Motor neuron (in vitro differentiated cells): Measurements from ENCODE around the gene TCOF1. TPM values are rescaled to one million over a fixed set of nuclear protein-coding genes. Genes with fewer than 3 reads are reported as not detected.

Source experiments
- ATAC-seq, 8 experiments: fragments of 200-7000 bp; cut with Tn5 transposase; replicated peaks in 6 of 8; 2 replicates each; pipeline ENCODE4 v1.8.0; 2021; ENCODE audit warnings: mild to moderate bottlenecking in 8 of 8, moderate library complexity in 8 of 8
- H3K27ac ChIP-seq, 2 donors: fragments of 250-450 bp; sonication (Bioruptor Pico); 2 replicates each; pipeline ENCODE4 v1.9.0; 2021; ENCODE audit warnings: antibody characterized with exemption in 2 of 2, mild to moderate bottlenecking in 2 of 2, moderate library complexity in 1 of 2
- H3K4me1 ChIP-seq, 2 donors: fragments of 250-450 bp; sonication (Bioruptor Pico); replicated peaks in 1 of 2; 2 replicates each; pipeline ENCODE4 v1.6.1; 2021; ENCODE audit warnings: antibody characterized with exemption in 2 of 2, mild to moderate bottlenecking in 2 of 2, moderate library complexity in 1 of 2
- H3K4me3 ChIP-seq, 5 donors: fragments of 250-450 bp; sonication (Bioruptor Pico); 2 replicates each; pipeline ENCODE4 v1.9.0; 2021; ENCODE audit warnings: antibody characterized with exemption in 5 of 5, mild to moderate bottlenecking in 5 of 5, moderate library complexity in 4 of 5
- WGBS, 10 experiments: fragments of 450-650 bp; shearing (Covaris generic); methylation state at CpG; one replicate each; pipeline ENCODE4 v1.0.0; 2022; 5-methylcytosine and 5-hydroxymethylcytosine counted together
- in situ Hi-C, 9 experiments: fragments of 400-800 bp; cut with MboI; loops; one replicate each; pipeline ENCODE4 v1.15.0; 2021; ENCODE audit warnings: low sequenced_read_pairs in 9 of 9, low pct_unique_long_range_greater_than_20kb in 2 of 9; ENCODE audit not compliant: unreplicated experiment in 9 of 9
- total RNA-seq, 8 experiments: library from RNA; unstranded; fragments of 300-600 nt; gene quantifications; 2 replicates each; pipeline versions ENCODE4 v1.2.3 to v1.2.4, GENCODE V29; 2022

Gene TCOF1
- total RNA-seq, 8 experiments from 2014 or later = 10.9 to 51.4 (median 17.9) TPM

DNA sequence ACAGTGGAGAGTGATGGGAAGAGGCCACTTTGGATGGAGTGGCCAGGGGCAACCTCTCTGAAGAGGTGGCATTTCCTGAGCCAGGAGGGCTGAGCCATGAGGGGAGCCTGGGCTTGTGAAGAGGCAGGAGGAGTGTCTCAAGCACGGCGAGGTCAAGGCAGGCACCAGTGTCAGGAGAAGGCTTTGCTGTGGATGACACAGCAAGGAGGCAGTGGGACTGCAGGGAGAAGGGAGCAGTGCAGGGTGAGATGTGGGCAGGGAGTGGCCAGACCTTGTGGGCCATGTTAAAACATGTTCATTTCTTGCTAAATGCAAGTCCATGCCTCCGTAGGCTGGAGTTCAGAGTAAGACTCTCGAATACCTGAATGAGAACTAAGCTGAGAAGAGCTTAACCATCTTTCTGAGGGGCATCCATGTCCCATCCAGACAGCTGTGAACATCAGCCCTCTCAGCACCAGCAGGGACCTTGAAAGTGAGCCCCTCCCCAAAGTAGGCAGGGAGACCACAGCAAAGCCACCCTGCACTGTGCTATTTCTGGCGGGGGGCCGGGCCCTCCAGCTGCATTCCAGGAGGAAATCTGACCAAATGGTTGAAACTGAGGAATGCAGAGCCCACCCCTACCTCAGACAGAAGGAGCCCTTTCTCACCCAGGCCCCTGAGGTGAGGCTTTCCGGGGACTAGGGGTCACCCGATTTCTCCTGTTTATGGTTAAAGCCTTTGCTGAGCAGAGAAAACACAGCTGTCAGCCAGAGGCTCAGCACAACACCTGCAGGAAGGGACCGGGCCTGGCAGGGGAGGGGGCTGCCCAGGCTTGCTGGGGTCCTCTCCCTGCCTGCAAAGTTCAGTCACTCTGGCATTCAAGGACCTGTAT lies 38.6 kb upstream of the TCOF1 start:
- WGBS, 10 experiments = 50 to 100% (median 67%) methylated on average over 1 to 8 of the region's 9 CpGs; no CpG with 5 or more reads in 3 of the 10 experiments
- in situ Hi-C loops = no loop called here
- H3K27ac ChIP-seq = no peak overlapping the region
- H3K4me1 ChIP-seq = peaks cover 18 to 24% of the 10 kb centered on the region in 2 donors
- H3K4me3 ChIP-seq = no peak overlapping the region
- ATAC-seq = peak in 1 of 8 experiments; percentile 35

GRCh38 chr5:150319484-150319790 lies 38.1 kb upstream of the TCOF1 start:
- H3K4me1 ChIP-seq = peaks cover 18 to 24% of the 10 kb centered on the region in 2 donors
- H3K27ac ChIP-seq = no peak overlapping the region
- ATAC-seq = no peak
- H3K4me3 ChIP-seq = no peak overlapping the region
- WGBS, 10 experiments = 75 to 100% (median 94%) methylated on average over 1 to 6 of the region's 6 CpGs
- in situ Hi-C loops = no loop called here

- no peak overlapping the region for H3K27ac ChIP-seq
- 0 to 100% (median 64%) methylated on average over 1 to 2 of the region's 2 CpGs for WGBS, 10 experiments
- in situ Hi-C loops = no loop called here
- peak; percentile 73 to 90 (median 77) for ATAC-seq
- H3K4me3 ChIP-seq = no peak overlapping the region
- H3K4me1 ChIP-seq = peaks cover 18 to 24% of the 10 kb centered on the region in 2 donors
Measured at GRCh38 chr5:150320044-150320613, 37.4 kb upstream of the TCOF1 start.

DNA sequence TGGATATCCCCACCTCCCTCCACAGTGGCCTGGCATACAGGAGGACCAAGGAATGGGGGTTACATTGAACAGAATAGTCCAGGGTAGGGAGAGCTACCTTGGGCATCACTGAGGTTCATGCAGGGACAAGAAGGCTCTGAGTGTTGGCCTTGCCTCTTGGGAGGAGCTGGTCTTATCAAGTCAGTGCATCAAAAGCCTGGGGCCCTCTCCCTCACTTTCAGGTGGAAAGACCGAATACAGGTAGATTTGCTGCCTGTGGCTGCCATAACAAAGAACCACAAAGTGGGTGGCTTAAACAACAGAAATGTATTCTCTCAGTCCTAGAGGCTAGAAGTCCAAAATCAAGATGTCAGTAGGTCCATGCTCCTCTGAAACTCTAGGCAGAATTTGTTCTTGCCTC lies 36.3 kb upstream of the TCOF1 start:
- in situ Hi-C loops = no loop called here
- Histone ChIP-seq H3K27ac (no peak overlapping the region), H3K4me3 (no peak overlapping the region), H3K4me1 (peaks cover 18 to 24% of the 10 kb centered on the region in 2 donors)
- 100% methylated on average over 1 of the region's 1 CpG; no CpG with 5 or more reads in 6 of the 10 experiments for WGBS, 10 experiments
- no peak for ATAC-seq

DNA sequence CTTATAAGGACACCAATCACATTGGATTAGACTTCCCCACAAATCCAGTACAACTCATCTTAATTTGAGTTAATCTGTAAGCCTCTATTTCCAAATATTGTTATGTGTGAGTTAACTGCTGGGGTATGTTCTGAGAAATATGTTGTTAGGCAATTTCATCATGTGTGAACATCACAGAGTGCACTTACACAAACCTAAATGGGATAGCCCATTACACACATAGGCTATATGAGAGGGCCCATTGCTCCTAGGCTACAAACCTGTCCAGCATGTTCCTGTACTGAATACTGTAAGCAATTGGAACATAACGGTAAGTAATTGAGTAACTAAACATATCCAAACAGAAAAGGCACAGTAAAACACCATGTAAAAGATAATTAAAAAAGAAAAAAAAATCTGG lies 35.7 kb upstream of the TCOF1 start:
- Histone ChIP-seq H3K27ac (no peak overlapping the region), H3K4me3 (no peak overlapping the region), H3K4me1 (peaks cover 18 to 24% of the 10 kb centered on the region in 2 donors)
- in situ Hi-C loops = no loop called here
- WGBS, 10 experiments = 50 to 100% (median 100%) methylated on average over 1 of the region's 1 CpG; no CpG with 5 or more reads in 3 of the 10 experiments
- ATAC-seq = no peak

DNA sequence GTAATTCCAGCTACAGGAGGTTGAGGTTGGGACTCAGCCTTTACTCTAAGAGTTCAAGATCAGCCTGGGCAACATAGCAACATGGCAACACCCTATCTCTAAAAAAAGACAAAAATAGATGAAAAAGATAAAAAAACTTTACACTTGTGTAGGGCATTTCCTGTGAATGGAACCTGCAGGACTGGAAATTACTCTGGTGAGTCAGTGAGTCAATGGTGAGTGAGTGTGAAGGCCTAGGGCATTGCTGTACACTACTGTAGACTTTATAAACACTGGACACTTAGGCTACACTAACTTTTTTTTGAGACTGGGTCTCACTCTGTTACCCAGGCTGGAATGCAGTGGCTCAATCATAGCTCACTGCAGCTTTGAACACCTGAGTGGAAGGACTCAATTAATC lies 35.3 kb upstream of the TCOF1 start:
- ATAC-seq = no peak
- no peak overlapping the region for H3K27ac ChIP-seq
- peaks cover 15 to 20% of the 10 kb centered on the region in 2 donors for H3K4me1 ChIP-seq
- H3K4me3 ChIP-seq = no peak overlapping the region
- in situ Hi-C loops = no loop called here

DNA sequence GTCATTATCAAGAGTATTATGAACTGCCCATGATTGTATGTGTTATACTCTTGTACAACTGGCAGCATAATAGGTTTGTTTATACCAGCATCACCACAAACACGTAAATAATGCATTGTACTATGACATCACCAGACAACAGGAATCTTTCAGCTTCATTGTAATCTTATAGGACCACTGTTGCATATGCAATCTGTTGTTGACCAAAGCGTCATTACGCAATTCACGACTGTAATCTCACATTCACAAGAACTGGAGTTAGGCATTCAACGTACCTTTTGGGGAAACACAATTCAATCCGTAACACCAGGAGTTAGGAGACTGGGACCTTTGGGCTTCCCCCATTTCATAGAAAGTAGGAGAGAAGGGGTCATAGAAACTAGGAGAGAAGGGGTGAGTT lies 34.4 kb upstream of the TCOF1 start:
- 76 to 93% (median 82%) methylated on average over 2 to 4 of the region's 6 CpGs; no CpG with 5 or more reads in 4 of the 10 experiments for WGBS, 10 experiments
- Histone ChIP-seq H3K4me1 (peaks cover 11 to 15% of the 10 kb centered on the region in 2 donors), H3K4me3 (no peak overlapping the region), H3K27ac (no peak overlapping the region)
- in situ Hi-C loops = no loop called here
- ATAC-seq = no peak

- ATAC-seq = no peak
- H3K4me1 ChIP-seq = peaks cover 9 to 14% of the 10 kb centered on the region in 2 donors
- H3K4me3 ChIP-seq = no peak overlapping the region
- no peak overlapping the region for H3K27ac ChIP-seq
- WGBS, 10 experiments = 50 to 100% (median 70%) methylated on average over 1 to 6 of the region's 8 CpGs; no CpG with 5 or more reads in 3 of the 10 experiments
- in situ Hi-C loops = no loop called here
Measured at GRCh38 chr5:150323819-150324218, 33.7 kb upstream of the TCOF1 start.

DNA sequence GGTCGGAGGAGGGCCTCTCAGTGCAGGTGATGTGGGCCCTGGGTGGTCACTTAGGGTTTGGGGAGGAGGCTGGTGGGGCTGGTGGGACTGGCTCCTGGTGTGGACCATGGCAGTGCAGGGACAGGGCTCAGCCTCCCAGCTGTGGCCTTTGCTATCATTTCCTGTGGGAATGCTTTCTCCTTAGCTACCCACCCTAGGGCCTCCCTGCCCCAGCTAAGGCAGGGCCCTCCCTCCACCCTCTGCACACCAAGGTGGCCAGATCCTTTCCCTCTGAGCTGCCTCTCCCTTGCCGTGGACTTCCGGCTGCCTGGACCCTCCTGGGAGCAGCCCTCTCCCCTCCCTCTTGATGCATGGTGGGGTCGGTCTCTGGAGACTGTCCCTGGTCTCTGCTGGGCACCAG lies 32.1 kb upstream of the TCOF1 start:
- Histone ChIP-seq H3K4me3 (no peak overlapping the region), H3K27ac (no peak overlapping the region), H3K4me1 (peaks cover 10 to 15% of the 10 kb centered on the region in 2 donors)
- in situ Hi-C loops = loop anchor here in 1 of 9 experiments (25.0 kb wide), 1 partner anchor 163 kb away; the partner anchor contains the start of genes CDX1 and PDGFRB
- ATAC-seq = no peak
- WGBS, 10 experiments = 40 to 67% methylated on average over 1 of the region's 4 CpGs; no CpG with 5 or more reads in 8 of the 10 experiments

GRCh38 chr5:150326707-150327106 lies 30.8 kb upstream of the TCOF1 start:
- H3K4me3 ChIP-seq = no peak overlapping the region
- peaks cover 10 to 19% of the 10 kb centered on the region in 2 donors for H3K4me1 ChIP-seq
- H3K27ac ChIP-seq = no peak overlapping the region
- WGBS, 10 experiments = 0 to 57% (median 45%) methylated on average over 1 to 2 of the region's 2 CpGs; no CpG with 5 or more reads in 2 of the 10 experiments
- no peak for ATAC-seq
- in situ Hi-C loops = loop anchor here in 1 of 9 experiments (25.0 kb wide), 1 partner anchor 164 kb away; the partner anchor contains the start of genes CDX1 and PDGFRB

DNA sequence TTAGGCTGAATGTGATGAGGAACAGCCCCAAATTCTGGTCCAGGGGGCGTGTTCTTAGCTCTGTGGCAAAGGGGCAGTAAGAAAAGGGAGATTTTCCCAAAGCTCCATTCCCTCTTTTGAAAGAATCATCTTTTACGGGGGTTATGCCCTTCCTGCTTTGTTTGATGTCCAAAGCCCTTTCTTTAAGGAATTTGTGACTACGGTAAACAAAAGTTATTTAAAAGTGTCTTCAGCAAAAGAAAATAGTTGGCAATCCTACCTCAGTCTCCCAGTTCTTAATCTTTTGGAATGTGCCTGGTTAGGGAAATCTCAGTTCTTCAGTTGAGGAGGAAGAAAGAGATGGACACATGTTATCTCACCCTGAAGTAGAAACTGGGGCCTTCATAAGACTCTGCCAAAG lies 30.4 kb upstream of the TCOF1 start:
- Histone ChIP-seq H3K27ac (no peak overlapping the region), H3K4me3 (no peak overlapping the region), H3K4me1 (peaks cover 10 to 19% of the 10 kb centered on the region in 2 donors)
- 19 to 62% (median 54%) methylated on average over 1 to 3 of the region's 3 CpGs; no CpG with 5 or more reads in 1 of the 10 experiments for WGBS, 10 experiments
- no peak for ATAC-seq
- in situ Hi-C loops = loop anchor here in 1 of 9 experiments (25.0 kb wide), 1 partner anchor 165 kb away; the partner anchor contains the start of genes CDX1 and PDGFRB

GRCh38 chr5:150328515-150328914 lies 29.0 kb upstream of the TCOF1 start:
- in situ Hi-C loops = loop anchor here in 1 of 9 experiments (25.0 kb wide), 1 partner anchor 166 kb away; the partner anchor contains the start of genes CDX1 and PDGFRB
- 67 to 100% (median 100%) methylated on average over 1 of the region's 2 CpGs; no CpG with 5 or more reads in 5 of the 10 experiments for WGBS, 10 experiments
- H3K4me1 ChIP-seq = peaks cover 10 to 19% of the 10 kb centered on the region in 2 donors
- no peak overlapping the region for H3K4me3 ChIP-seq
- H3K27ac ChIP-seq = no peak overlapping the region
- ATAC-seq = no peak

DNA sequence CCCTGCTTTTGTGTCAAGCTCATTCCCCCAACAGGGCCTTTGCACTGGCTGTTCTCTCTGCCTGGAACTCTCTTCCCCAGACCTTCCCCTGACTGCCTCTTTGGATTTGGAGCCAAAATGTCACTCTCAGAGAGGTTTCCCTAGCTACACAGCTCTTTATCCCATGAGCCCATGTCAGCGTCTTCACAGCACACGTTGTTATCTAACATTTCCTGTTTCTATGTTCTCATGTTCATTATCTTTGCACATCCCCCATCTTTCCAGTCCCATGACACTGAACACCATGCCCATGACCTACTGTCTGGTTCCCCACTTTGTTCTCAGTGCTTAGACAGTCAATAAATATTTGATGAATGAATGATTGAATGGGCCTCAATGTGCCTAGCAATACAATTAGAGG lies 28.5 kb upstream of the TCOF1 start:
- 50 to 93% (median 83%) methylated on average over 1 to 2 of the region's 2 CpGs; no CpG with 5 or more reads in 4 of the 10 experiments for WGBS, 10 experiments
- no peak for ATAC-seq
- H3K27ac ChIP-seq = no peak overlapping the region
- in situ Hi-C loops = loop anchor here in 1 of 9 experiments (25.0 kb wide), 1 partner anchor 167 kb away; the partner anchor contains the start of genes CDX1 and PDGFRB
- H3K4me1 ChIP-seq = peaks cover 10 to 19% of the 10 kb centered on the region in 2 donors
- H3K4me3 ChIP-seq = no peak overlapping the region
